Ovary (tissue), 9 donors: ENCODE measurements around the gene SFSWAP. TPM values are rescaled to one million over a fixed set of nuclear protein-coding genes. Genes with fewer than 3 reads are reported as not detected.

Experiments
- DNase-seq, 5 donors: peaks; one replicate each; pipeline ENCODE4 v3.0.0-alpha.2; 2019 to 2020
- H3K27ac ChIP-seq, 2 donors: fragments of 200-600 bp; one replicate each; pipeline versions ENCODE4 v1.5.1 to v1.8.0; 2019 to 2022
- H3K27me3 ChIP-seq: fragments of 200-600 bp; one replicate; pipeline ENCODE4 v1.8.0; 2022
- H3K36me3 ChIP-seq: fragments of 200-600 bp; sonication (generic); one replicate; pipeline ENCODE4 v1.5.1; 2019
- H3K4me1 ChIP-seq: one replicate; pipeline ENCODE4 v1.8.1; 2013; ENCODE audit warnings: mild to moderate bottlenecking, moderate library complexity; ENCODE audit not compliant: insufficient read depth
- H3K4me3 ChIP-seq: fragments of 200-600 bp; sonication (generic); one replicate; pipeline ENCODE4 v1.5.1; 2017
- H3K9me3 ChIP-seq, 2 donors: fragments of 200-600 bp in 1 of 2; sonication (generic) in 1 of 2; one replicate each; pipeline versions ENCODE4 v1.5.1 to v1.8.1; 2013 to 2019; ENCODE audit warnings: mild to moderate bottlenecking in 1 of 2, moderate library complexity in 1 of 2
- CTCF ChIP-seq, 3 donors: fragments of 450-650 bp in 2 of 3; fragments of 200-600 bp in 1 of 3; IDR thresholded peaks; one replicate each; pipeline versions ENCODE4 v1.5.1 to v1.8.0; 2016 to 2022; ENCODE audit warnings: antibody characterized with exemption in 3 of 3, mild to moderate bottlenecking in 1 of 3
- EP300 ChIP-seq: sonication (generic); formaldehyde crosslinking; IDR thresholded peaks from one replicate; pipeline ENCODE4 v1.6.1; 2017; ENCODE audit warnings: antibody characterized with exemption
- POLR2A ChIP-seq: fragments of 450-650 bp; IDR thresholded peaks from one replicate; pipeline ENCODE4 v1.6.1; 2017; ENCODE audit warnings: antibody characterized with exemption, mild to moderate bottlenecking, moderate library complexity
- WGBS, 3 donors: extraction: QIAGEN DNeasy Blood & Tissue Kit in 1 of 3; methylation state at CpG; one replicate each; pipeline versions ENCODE4 v1.1.5 to v1.1.7; 2013 to 2017; 5-methylcytosine and 5-hydroxymethylcytosine counted together
- intact Hi-C, 4 donors: fragments of 100-400 bp; cut with DNase I; formaldehyde crosslinking; loops; one replicate each; pipeline versions ENCODE4 v1.11.0 to v1.15.1; 2022 to 2023
- polyA plus RNA-seq, 2 donors: library from polyadenylated mRNA; stranded (reverse); fragments of 200-250 nt in 1 of 2; fragments of 350-450 nt in 1 of 2; fragmentation: Illumina TruSeq in 1 of 2; extraction: RNeasy Lipid Tissue Mini Kit (QIAGEN cat#74804) in 1 of 2; gene quantifications; one replicate each; pipeline ENCODE4 v1.2.3, GENCODE V29; 2013 to 2014
- total RNA-seq, 7 donors: library from RNA; depleted of rRNA in 2 of 7; stranded (reverse); fragments of >200 nt in 2 of 7; fragmentation: NEBNext Ultra II Directional in 3 of 7; extraction: Animal tissue kit (Norgen Biotek cat#: 25700) in 3 of 7; gene quantifications; one replicate each; pipeline versions ENCODE4 v1.1.0 to v1.2.4, GENCODE V29; 2016 to 2023
- donor health status: DM: no; HTN: no; CAD: no; lungs with moderate emphysema.
- donor health status: DM: no; HTN: no; CAD: no.
- donor health status: Bipolar disorder and iron deficiency.
- donor health status: DM: yes; HTN: yes; CAD: no.
- donor health status: DM: no; HTN: no; CAD: no.
- donor health status: DM: yes; HTN: yes; CAD: no.

SFSWAP gene
- total and polyA plus RNA-seq, 9 donors, result 27.6 to 54.4 (median 42.5) TPM

GRCh38 chr12:131709226-131709625 is 1.7 kb upstream of the SFSWAP start:
- DNase-seq, result no peak
- WGBS, 3 donors, result 90 to 92% (median 92%) methylated on average over 3 of the region's 3 CpGs
- intact Hi-C loops, result no loop called here

GRCh38 chr12:131711551-131712205 is 788 bp downstream of the SFSWAP start:
- H3K9me3 ChIP-seq, result no peaks in the 10 kb centered on the region
- H3K4me3 ChIP-seq, result peak overlapping the region; percentile 64
- DNase-seq, result no peak
- TF ChIP-seq CTCF (IDR thresholded peaks at IDR 0.05) (no peak), EP300 (no peak), POLR2A (no peak)
- no peak overlapping the region for H3K27ac ChIP-seq
- H3K36me3 ChIP-seq, result no peaks in the 10 kb centered on the region
- H3K27me3 ChIP-seq, result no peaks in the 10 kb centered on the region
- peaks cover 12% of the 10 kb centered on the region for H3K4me1 ChIP-seq
- intact Hi-C loops, result loop anchor here in 1 of 4 donors (10.0 kb wide), 1 partner anchor 933 kb away; no protein-coding TSS in a partner anchor
- WGBS, 3 donors, result 0 to 1% (median 1%) methylated on average over 25 to 37 of the region's 37 CpGs

More at GRCh38 chr12:131709226-131709625, 1.7 kb upstream of the SFSWAP start:
- Histone ChIP-seq H3K4me3 (no peak overlapping the region), H3K27me3 (no peaks in the 10 kb centered on the region), H3K4me1 (peaks cover 12% of the 10 kb centered on the region), H3K36me3 (no peaks in the 10 kb centered on the region), H3K9me3 (peaks cover 0 to 2% of the 10 kb centered on the region in 2 donors), H3K27ac (no peak overlapping the region)
- no peak for TF ChIP-seq POLR2A
- TF ChIP-seq CTCF (IDR thresholded peaks at IDR 0.05), result no peak
- TF ChIP-seq EP300, result no peak

- no peak for TF ChIP-seq EP300
- no peak for TF ChIP-seq CTCF (IDR thresholded peaks at IDR 0.05)
- no peak for TF ChIP-seq POLR2A
- 80 to 85% (median 81%) methylated on average over 8 of the region's 8 CpGs for WGBS, 3 donors
- no peak for DNase-seq
- peaks cover 12% of the 10 kb centered on the region for H3K4me1 ChIP-seq
- no peak overlapping the region for H3K4me3 ChIP-seq
- intact Hi-C loops, result loop anchor here in 1 of 4 donors (10.0 kb wide), 1 partner anchor 931 kb away; no protein-coding TSS in a partner anchor
- no peaks in the 10 kb centered on the region for H3K9me3 ChIP-seq
- no peaks in the 10 kb centered on the region for H3K27me3 ChIP-seq
- no peaks in the 10 kb centered on the region for H3K36me3 ChIP-seq
- no peak overlapping the region for H3K27ac ChIP-seq
These were observed 2.5 kb downstream of the SFSWAP start for GRCh38 chr12:131713349-131713748.

GRCh38 chr12:131714759-131715158 is 3.9 kb downstream of the SFSWAP start:
- intact Hi-C loops, result loop anchor here in 1 of 4 donors (10.0 kb wide), 1 partner anchor 930 kb away; no protein-coding TSS in a partner anchor
- Histone ChIP-seq H3K4me3 (no peak overlapping the region), H3K27ac (no peak overlapping the region), H3K36me3 (no peaks in the 10 kb centered on the region), H3K9me3 (no peaks in the 10 kb centered on the region), H3K27me3 (no peaks in the 10 kb centered on the region), H3K4me1 (peaks cover 12% of the 10 kb centered on the region)
- TF ChIP-seq POLR2A (no peak), CTCF (IDR thresholded peaks at IDR 0.05) (no peak), EP300 (no peak)
- 87 to 89% (median 88%) methylated on average over 14 of the region's 14 CpGs for WGBS, 3 donors
- DNase-seq, result no peak
